GM23338 (cell line): ENCODE results near the gene CEBPG.

Experiments used
- CREB1 ChIP-seq: fragments of 250-450 bp; sonication (Bioruptor Pico); IDR thresholded peaks from 2 replicates; pipeline ENCODE4 v1.5.0; 2020; ENCODE audit warnings: low read depth, mild to moderate bottlenecking, moderate library complexity
- CTCF ChIP-seq, 2 experiments: fragments of 200-600 bp in 1 of 2; sonication (generic) in 1 of 2; conservative IDR thresholded peaks; 2 replicates each; pipeline versions ENCODE4 v1.5.1 to v1.6.1; 2016 to 2017; ENCODE audit warnings: antibody characterized with exemption in 2 of 2, low read depth in 2 of 2, mild to moderate bottlenecking in 2 of 2, moderate library complexity in 1 of 2
- EZH2 ChIP-seq: fragments of 200-600 bp; sonication (generic); IDR thresholded peaks from one replicate; pipeline ENCODE4 v1.8.0; 2017; ENCODE audit warnings: antibody characterized with exemption, mild to moderate bottlenecking, low read depth; ENCODE audit not compliant: unreplicated experiment
- EZH2phosphoT487 ChIP-seq: fragments of 200-600 bp; sonication (generic); IDR thresholded peaks from one replicate; pipeline ENCODE4 v1.8.1; 2018; ENCODE audit warnings: antibody characterized with exemption; ENCODE audit not compliant: unreplicated experiment
- JUNB ChIP-seq: IDR thresholded peaks from one replicate; pipeline ENCODE4 v1.6.1; 2016; ENCODE audit warnings: antibody characterized with exemption; ENCODE audit not compliant: unreplicated experiment
- NANOG ChIP-seq: IDR thresholded peaks from 2 replicates; pipeline ENCODE4 v1.6.1; 2016; ENCODE audit warnings: antibody characterized with exemption, borderline replicate concordance
- POLR2AphosphoS5 ChIP-seq: IDR thresholded peaks from 2 replicates; pipeline ENCODE4 v1.6.1; 2016; ENCODE audit warnings: antibody characterized with exemption, low read depth
- REST ChIP-seq: IDR thresholded peaks from one replicate; pipeline ENCODE4 v1.6.1; 2018; ENCODE audit warnings: antibody characterized with exemption; ENCODE audit not compliant: unreplicated experiment
- STAT1 ChIP-seq: IDR thresholded peaks from one replicate; pipeline ENCODE4 v1.6.1; 2016; ENCODE audit warnings: antibody characterized with exemption; ENCODE audit not compliant: unreplicated experiment
- ZNF114 ChIP-seq: fragments of 250-450 bp; sonication (Bioruptor Pico); IDR thresholded peaks from 2 replicates; pipeline ENCODE4 v1.5.0; 2020; ENCODE audit warnings: mild to moderate bottlenecking, moderate library complexity

- TF ChIP-seq CTCF (conservative IDR thresholded peaks at IDR 0.05; ENCODE audit: low read depth in 2 of 2), result no peak
- no peak for TF ChIP-seq JUNB
- no peak for TF ChIP-seq EZH2phosphoT487
- TF ChIP-seq EZH2, result no peak
- no peak for TF ChIP-seq CREB1 (CRISPR knock-in tag)
- TF ChIP-seq ZNF114 (CRISPR knock-in tag), result no peak
- no peak for TF ChIP-seq POLR2AphosphoS5
- no peak for TF ChIP-seq REST
- no peak for TF ChIP-seq NANOG
- no peak for TF ChIP-seq STAT1
These were observed 12.9 kb downstream of the CEBPG start for GRCh38 chr19:33386361-33386858.
